HG02885 (cell line): Measurements from ENCODE around the gene XRCC4.
"Not testable (repeated sequence)": the region's sequence is repeated elsewhere in the genome, so short reads cannot be mapped to it uniquely, and the experiment has no call there.

Experiments
- ATAC-seq: cut with Tn5 transposase; IDR thresholded peaks from one replicate; pipeline ENCODE4 v1.9.1; 2021; ENCODE audit warnings: mild to moderate bottlenecking; ENCODE audit not compliant: unreplicated experiment, poor library complexity

XRCC4 gene

DNA sequence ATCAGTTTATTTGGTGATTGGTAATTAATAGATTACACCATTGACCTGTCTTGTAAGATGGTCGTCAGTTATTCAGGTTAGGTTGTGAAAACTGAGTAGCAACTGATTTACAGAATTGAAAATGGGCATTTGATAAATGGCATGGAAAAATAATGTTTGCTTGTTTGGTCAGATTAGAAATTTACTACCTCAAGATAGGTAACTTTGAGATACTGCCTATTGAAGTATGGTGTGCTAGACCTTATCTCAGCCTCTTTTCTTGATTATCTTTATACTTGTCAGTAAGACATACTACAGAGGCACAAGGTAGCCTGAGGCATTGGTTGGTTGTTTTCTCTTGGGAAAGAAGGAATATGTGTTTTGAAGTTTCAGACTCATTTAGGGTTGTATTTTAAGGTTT, 174.5 kb downstream of the XRCC4 start:
- ATAC-seq: no peak

DNA sequence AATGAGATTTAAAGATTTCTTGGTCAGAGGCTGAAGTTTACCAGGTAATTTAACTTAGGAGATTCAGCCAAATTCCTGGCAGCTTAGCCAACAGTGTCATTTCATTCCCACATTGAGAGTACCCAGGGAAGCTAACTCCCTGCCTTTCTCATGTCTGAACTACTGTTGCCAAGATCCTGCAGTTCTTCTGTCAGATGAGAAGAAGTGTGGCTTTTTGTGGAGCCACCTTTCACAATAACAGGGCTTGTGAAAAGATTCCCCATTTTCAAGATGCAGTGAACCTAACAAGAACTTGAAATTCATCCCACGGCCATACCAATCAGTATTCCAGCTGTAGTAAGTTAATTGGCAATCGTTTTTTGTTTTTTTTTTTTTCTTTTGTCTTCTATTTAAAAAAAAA, 176.4 kb downstream of the XRCC4 start:
- no peak for ATAC-seq

DNA sequence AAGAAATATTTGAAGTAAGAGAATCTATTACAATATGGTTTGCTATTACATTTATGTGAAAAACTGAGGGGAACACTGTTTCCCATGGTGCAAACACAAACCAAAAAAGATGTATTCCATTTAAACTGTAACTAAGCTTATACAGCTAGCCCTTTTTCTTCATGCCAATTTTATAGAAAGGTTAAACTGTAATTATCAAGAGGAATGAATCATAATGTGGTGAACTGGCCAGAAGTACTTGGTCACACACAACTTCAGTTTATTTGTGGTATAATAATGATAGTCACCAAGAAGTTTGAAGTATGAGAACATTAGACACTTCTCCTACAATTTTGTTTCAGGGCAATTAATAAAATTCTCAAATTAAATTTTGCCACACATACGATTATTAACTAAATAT, 177.9 kb downstream of the XRCC4 start:
- ATAC-seq: no peak

- ATAC-seq: no peak
Measured at GRCh38 chr5:83256091-83256780, 178.9 kb downstream of the XRCC4 start.

DNA sequence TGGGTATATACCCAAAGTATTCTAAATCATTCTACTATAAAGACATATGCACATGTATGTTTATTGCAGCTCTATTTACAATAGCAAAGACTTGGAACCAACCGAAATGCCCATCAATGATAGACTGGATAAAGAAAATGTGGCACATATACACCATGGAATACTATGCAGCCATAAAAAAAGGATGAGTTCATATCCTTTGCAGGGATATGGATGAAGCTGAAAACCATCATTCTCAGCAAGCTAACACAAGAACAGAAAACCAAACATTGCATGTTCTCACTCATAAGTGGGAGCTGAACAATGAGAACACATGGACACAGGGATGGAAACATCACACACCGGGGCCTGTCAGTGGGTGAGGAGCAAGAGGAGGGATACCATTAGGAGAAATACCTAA, 180.3 kb downstream of the XRCC4 start:
- not testable (repeated sequence) for ATAC-seq

DNA sequence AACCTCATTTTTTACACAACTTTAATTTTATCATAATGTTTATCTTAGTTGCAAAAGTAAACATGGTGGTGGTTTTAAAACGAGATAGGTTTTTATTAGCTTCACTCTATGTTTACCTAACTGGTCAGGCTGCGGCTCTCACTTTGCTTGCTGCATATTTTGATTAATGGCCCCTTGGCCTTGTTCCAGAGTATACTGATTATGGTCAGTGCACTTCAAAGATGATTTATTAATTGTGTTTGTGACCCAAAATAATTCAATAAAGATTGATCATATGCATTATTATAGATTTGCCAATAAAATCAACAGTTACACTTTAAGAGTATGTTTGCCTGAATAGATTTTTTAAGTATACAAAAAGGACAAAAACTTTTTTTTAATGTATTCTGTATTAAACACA, 188.0 kb downstream of the XRCC4 start:
- ATAC-seq: no peak

- ATAC-seq: no peak
Measured at GRCh38 chr5:83270311-83270710, 193.0 kb downstream of the XRCC4 start.

GRCh38 chr5:83277154-83277553, 199.8 kb downstream of the XRCC4 start:
- ATAC-seq: no peak

DNA sequence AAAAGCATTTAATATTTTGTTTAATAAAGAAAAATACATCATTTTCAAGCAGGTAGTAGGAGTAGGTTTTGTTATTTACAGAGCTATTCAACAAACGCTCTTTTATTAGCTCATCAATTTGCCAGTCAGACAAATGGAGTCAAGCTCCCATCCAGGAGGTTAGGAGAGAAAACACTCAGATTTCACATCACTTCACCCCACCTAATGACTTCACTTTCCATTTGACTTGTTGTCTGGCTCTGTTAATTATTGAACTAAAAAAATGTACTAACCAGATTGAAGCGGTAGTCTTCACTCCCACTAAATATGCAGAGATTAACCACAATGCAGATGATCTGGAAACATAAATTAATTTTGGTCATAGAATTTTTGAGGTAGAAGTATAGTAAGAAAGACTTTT, 200.6 kb downstream of the XRCC4 start:
- no peak for ATAC-seq

DNA sequence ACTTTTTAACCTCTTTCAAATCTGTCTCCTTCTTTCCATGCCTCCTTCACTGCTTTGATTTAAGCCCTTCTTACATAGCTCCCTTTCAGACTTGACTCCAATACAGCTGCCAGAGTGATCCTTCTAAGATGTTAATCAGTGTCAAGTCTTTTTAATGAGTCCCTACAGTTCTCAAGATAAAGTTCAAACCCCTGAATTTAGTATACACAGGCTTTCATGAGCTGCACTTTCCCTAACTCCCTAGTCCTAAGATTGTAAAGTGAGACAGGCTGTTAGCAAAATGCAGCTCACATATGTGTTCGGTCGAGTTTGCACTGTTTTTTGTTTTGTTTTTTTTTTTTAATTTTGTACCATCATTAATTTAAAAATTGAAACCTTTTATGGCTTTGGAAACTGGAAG, 203.8 kb downstream of the XRCC4 start:
- ATAC-seq: no peak

GRCh38 chr5:83281658-83282057, 204.3 kb downstream of the XRCC4 start:
- no peak for ATAC-seq

GRCh38 chr5:83283761-83284160, 206.4 kb downstream of the XRCC4 start:
- no peak for ATAC-seq

DNA sequence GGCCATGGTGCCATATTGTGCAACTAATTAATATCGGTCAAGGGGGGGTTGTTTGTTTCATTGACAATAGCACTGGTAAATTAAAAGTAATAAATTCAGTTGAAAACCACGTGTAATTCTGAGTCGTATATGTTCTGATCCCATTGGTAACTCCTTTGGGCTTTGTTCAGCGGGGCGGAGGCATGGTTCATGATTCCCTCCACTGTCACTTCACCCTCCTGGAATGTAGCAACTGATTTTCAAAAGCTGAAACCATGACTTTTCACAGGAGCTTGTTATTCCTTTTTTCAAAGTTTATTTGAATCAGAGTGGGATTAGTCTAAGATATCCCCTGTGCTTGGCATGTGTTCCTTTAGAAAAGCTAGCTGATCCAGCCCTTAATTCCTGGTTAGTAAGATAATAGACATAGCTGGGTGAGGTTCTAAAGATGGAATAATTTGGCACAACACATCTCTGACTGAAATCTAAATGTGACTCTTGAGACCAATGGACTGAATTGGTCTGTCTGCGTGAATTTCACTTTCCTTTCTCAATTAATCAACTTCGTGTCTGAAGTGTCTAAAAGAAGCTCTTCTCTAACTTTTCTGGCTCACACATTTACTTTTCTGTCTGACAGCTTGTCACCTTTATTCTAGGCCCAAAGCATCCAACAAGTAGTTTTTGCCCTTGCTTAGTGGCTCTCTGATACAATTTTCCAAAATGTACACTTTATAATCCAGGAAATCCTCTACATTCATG, 208.5 kb downstream of the XRCC4 start:
- ATAC-seq: no peak

DNA sequence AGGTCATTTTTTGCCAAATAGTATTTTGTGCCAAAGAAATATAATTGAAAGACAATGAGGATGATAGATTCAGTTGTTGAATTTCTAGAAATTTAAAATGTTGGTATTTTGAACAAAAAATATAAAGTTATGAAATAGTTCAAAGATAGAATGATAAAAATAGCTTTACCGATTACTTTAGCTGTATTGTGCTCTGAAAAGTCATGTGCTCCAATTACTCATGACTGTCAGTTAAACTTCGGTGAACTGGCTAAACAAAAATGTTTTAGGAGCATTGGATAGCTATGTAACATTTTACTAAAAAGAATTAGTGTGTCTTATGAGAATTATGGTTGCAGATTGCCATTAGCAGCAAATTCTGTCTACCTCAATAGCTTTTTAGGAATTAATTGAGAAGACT, 216.9 kb downstream of the XRCC4 start:
- no peak for ATAC-seq

DNA sequence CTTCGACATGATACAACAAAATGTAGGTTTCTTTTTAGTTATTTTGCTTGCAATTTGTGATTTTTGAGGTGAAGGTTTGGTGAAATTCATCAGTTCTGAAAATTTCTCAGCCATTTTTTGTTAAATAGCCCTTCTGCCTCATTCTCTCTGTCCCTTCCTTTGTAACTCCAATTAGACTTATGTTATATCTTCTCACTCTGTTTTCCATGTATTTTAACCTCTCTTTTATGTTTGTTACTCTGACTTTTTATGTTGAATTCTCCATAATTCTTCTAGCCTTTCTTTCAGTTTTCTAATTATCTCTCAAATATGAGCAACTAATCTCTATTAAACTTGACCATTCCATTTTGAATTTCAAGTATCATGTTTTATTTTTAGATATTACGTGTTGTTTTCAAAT, 222.0 kb downstream of the XRCC4 start:
- ATAC-seq: no peak

- ATAC-seq: peak; percentile 98
Measured at GRCh38 chr5:83306572-83307241, 229.4 kb downstream of the XRCC4 start.

- no peak for ATAC-seq
Measured at GRCh38 chr5:83312663-83313062, 235.3 kb downstream of the XRCC4 start.

- ATAC-seq: no peak
Measured at GRCh38 chr5:83313436-83313835, 236.1 kb downstream of the XRCC4 start.

DNA sequence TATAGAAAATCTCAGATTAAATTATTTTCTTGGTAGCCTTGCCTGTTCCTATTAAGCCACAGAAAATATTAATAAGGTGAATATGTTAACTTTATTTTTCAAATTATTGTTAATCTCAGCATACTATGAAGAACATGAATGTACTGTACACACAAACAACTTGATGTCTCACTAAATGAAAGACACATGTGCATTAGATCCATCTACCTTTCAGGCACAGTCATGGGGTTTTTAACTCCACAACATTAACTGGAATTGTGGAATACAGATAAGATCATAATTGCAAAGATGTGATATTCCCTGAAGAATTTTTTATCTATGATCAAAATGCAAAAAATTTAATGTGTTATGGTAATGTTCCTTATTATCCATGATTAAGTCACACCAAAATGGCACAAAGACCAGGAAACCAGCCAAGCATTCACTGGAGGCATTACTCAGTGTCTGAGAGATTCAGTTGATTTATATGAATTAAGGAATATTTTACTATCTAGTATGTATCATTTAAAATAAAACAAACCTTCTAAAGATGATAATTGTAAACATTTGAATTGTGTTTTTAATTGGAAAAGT, 244.2 kb downstream of the XRCC4 start:
- ATAC-seq: no peak

GRCh38 chr5:83322273-83322924, 245.1 kb downstream of the XRCC4 start:
- no peak for ATAC-seq
